IMR-90 (cell line): ENCODE measurements around the gene CASP6. TPM values are rescaled to one million over a fixed set of nuclear protein-coding genes. Genes with fewer than 3 reads are reported as not detected.

ENCODE experiments used
- ATAC-seq: fragments of 200-7000 bp; cut with Tn5 transposase; 2 replicates; pipeline ENCODE4 v1.9.1; 2020; ENCODE audit warnings: low read depth, mild to moderate bottlenecking, moderate library complexity
- BruUV-seq: library from RNA; stranded (reverse); fragments of 400-500 nt; replicated peaks from 2 replicates; lab custom pipeline; 2021; lab: Mats Ljungman, UMichigan
- CTCF ChIA-PET: fragments of 300-600 bp; formaldehyde crosslinking; extraction: SDS; loops from one replicate; lab custom pipeline; 2021; ENCODE audit warnings: antibody characterized with exemption; lab: Yijun Ruan, JAX
- POLR2A ChIA-PET: fragments of 300-600 bp; sonication (Branson Sonifier 250); formaldehyde crosslinking; loops from one replicate; lab custom pipeline; 2022; ENCODE audit warnings: antibody characterized with exemption; ENCODE audit not compliant: unreplicated experiment; lab: Charles Lee
- DNase-seq: peaks from one replicate; pipeline ENCODE4 v3.0.0; 2013
- H2AFZ ChIP-seq: replicated peaks from 2 replicates; pipeline ENCODE3; 2013; ENCODE audit warnings: low read length, mild to moderate bottlenecking; ENCODE audit not compliant: poor library complexity
- H2AK5ac ChIP-seq: 2 replicates; pipeline ENCODE4 v1.6.1; 2013; ENCODE audit warnings: low read depth, low read length, inconsistent platforms
- H2AK9ac ChIP-seq: replicated peaks from 2 replicates; pipeline ENCODE3; 2013; ENCODE audit warnings: mild to moderate bottlenecking, low read depth, low read length, moderate library complexity; ENCODE audit not compliant: poor library complexity
- H2BK120ac ChIP-seq: 2 replicates; pipeline ENCODE4 v1.6.1; 2013; ENCODE audit warnings: low read depth, low read length, inconsistent platforms
- H2BK15ac ChIP-seq: 3 replicates; pipeline ENCODE4 v1.6.1; 2013; ENCODE audit warnings: low read depth, low read length, inconsistent platforms
- H2BK20ac ChIP-seq: 2 replicates; pipeline ENCODE4 v1.6.1; 2013; ENCODE audit warnings: low read depth, mild to moderate bottlenecking, inconsistent platforms, low read length, moderate library complexity
- H2BK5ac ChIP-seq: 2 replicates; pipeline ENCODE4 v1.6.1; 2013; ENCODE audit warnings: mild to moderate bottlenecking, low read depth, low read length, inconsistent platforms; ENCODE audit not compliant: poor library complexity, severe bottlenecking
- H3K14ac ChIP-seq: replicated peaks from 2 replicates; pipeline ENCODE4 v1.6.1; 2013; ENCODE audit warnings: low read depth, low read length, inconsistent platforms
- H3K18ac ChIP-seq: 2 replicates; pipeline ENCODE4 v1.6.1; 2013; ENCODE audit warnings: low read depth, low read length, control low read depth
- H3K23ac ChIP-seq: 2 replicates; pipeline ENCODE4 v1.6.1; 2013; ENCODE audit warnings: low read depth, low read length, inconsistent platforms
- H3K27ac ChIP-seq: 2 replicates; pipeline ENCODE4 v1.5.1; 2013; ENCODE audit warnings: mild to moderate bottlenecking, control low read depth, low read length; ENCODE audit not compliant: insufficient read depth
- H3K27me3 ChIP-seq: 2 replicates; pipeline ENCODE4 v1.6.1; 2013; ENCODE audit warnings: low read length; ENCODE audit not compliant: control insufficient read depth, insufficient read depth
- H3K36me3 ChIP-seq: 2 replicates; pipeline ENCODE4 v1.6.1; 2013; ENCODE audit warnings: low read length, mixed read lengths; ENCODE audit not compliant: control insufficient read depth, insufficient read depth
- H3K4ac ChIP-seq: 2 replicates; pipeline ENCODE4 v1.6.1; 2013; ENCODE audit warnings: low read depth, low read length, inconsistent platforms
- H3K4me1 ChIP-seq: 2 replicates; pipeline ENCODE4 v1.6.1; 2013; ENCODE audit warnings: low read length, mixed read lengths; ENCODE audit not compliant: control insufficient read depth, insufficient read depth
- H3K4me2 ChIP-seq: 2 replicates; pipeline ENCODE4 v1.6.1; 2013; ENCODE audit warnings: low read depth, mild to moderate bottlenecking, control low read depth, low read length, moderate library complexity
- H3K4me3 ChIP-seq: 2 replicates; pipeline ENCODE4 v1.5.1; 2013; ENCODE audit warnings: low read depth, mild to moderate bottlenecking, control low read depth, low read length, moderate library complexity; ENCODE audit not compliant: insufficient read depth
- H3K56ac ChIP-seq: 2 replicates; pipeline ENCODE4 v1.6.1; 2013; ENCODE audit warnings: low read length, inconsistent platforms; ENCODE audit not compliant: insufficient read depth; ENCODE audit errors: extremely low read depth
- H3K79me1 ChIP-seq, 2 experiments: 2 replicates each; pipeline ENCODE4 v1.6.1; 2013; ENCODE audit warnings: low read length in 2 of 2, inconsistent platforms in 1 of 2, low read depth in 1 of 2
- H3K9ac ChIP-seq: 2 replicates; pipeline ENCODE4 v1.6.1; 2013; ENCODE audit warnings: low read depth, low read length, control low read depth
- H3K9me1 ChIP-seq: 2 replicates; pipeline ENCODE4 v1.6.1; 2013; ENCODE audit warnings: low read length, inconsistent platforms; ENCODE audit not compliant: insufficient read depth
- H3K9me3 ChIP-seq: 2 replicates; pipeline ENCODE4 v1.6.1; 2013; ENCODE audit warnings: low read length; ENCODE audit not compliant: control insufficient read depth, insufficient read depth
- H4K20me1 ChIP-seq: 2 replicates; pipeline ENCODE4 v1.6.1; 2013; ENCODE audit warnings: low read length, inconsistent platforms; ENCODE audit not compliant: insufficient read depth
- H4K5ac ChIP-seq: 2 replicates; pipeline ENCODE4 v1.6.1; 2013; ENCODE audit warnings: mild to moderate bottlenecking, low read depth, low read length, control low read depth
- H4K8ac ChIP-seq, 2 experiments: 2 replicates each; pipeline ENCODE4 v1.6.1; 2013; ENCODE audit warnings: low read depth in 2 of 2, low read length in 2 of 2, control low read depth in 1 of 2, inconsistent platforms in 1 of 2
- H4K91ac ChIP-seq: 2 replicates; pipeline ENCODE4 v1.6.1; 2013; ENCODE audit warnings: low read depth, low read length, inconsistent platforms; ENCODE audit not compliant: insufficient read depth
- ELK1 ChIP-seq: fragments of 150-350 bp; IDR thresholded peaks from 2 replicates; pipeline ENCODE4 v1.6.1; 2016; ENCODE audit warnings: low read depth, mild to moderate bottlenecking, low read length, moderate library complexity, borderline replicate concordance
- MAFK ChIP-seq: IDR thresholded peaks from 2 replicates; pipeline ENCODE4 v1.6.1; 2012; ENCODE audit warnings: low read depth, low read length, improper control_type of control experiment
- POLR2A ChIP-seq: IDR thresholded peaks from 2 replicates; pipeline ENCODE4 v1.6.1; 2012; ENCODE audit warnings: mild to moderate bottlenecking, low read depth, low read length
- USF2 ChIP-seq: fragments of 150-350 bp; IDR thresholded peaks from 2 replicates; pipeline ENCODE4 v1.6.1; 2017; ENCODE audit warnings: mild to moderate bottlenecking, antibody characterized with exemption, low read length, low read depth
- dilution Hi-C: fragments of 300-500 bp; cut with HindIII; formaldehyde crosslinking; loops from one replicate; pipeline ENCODE4 v1.14.3; 2018; ENCODE audit warnings: low sequenced_read_pairs; ENCODE audit not compliant: unreplicated experiment
- in situ Hi-C: fragments of 300-500 bp; cut with MboI; formaldehyde crosslinking; loops from 3 replicates; pipeline ENCODE4 v1.14.3; 2019; ENCODE audit warnings: low sequenced_read_pairs, inconsistent platforms, mixed read lengths
- intact Hi-C: fragments of 100-400 bp; cut with micrococcal nuclease; formaldehyde crosslinking; loops from 2 replicates; pipeline ENCODE4 v1.10.0; 2022
- polyA plus RNA-seq, 3 experiments: library from polyadenylated mRNA; depleted of rRNA; stranded (reverse); fragments of >200 nt; gene quantifications; 2 replicates each; pipeline ENCODE4 v1.2.3, GENCODE V29; 2012; ENCODE audit warnings: low replicate concordance in 1 of 3
- total RNA-seq: library from RNA; depleted of rRNA; stranded (reverse); fragments of >200 nt; gene quantifications from 2 replicates; pipeline ENCODE4 v1.2.3, GENCODE V29; 2012
- TF ChIP-seq, protein P1 (sequence below): conservative IDR thresholded peaks from 2 replicates; pipeline ENCODE4 v1.5.1; 2012; ENCODE audit warnings: mild to moderate bottlenecking, low read depth, low read length, improper control_type of control experiment

CASP6 gene
- total and polyA plus RNA-seq, 2 of the 4 experiments (the other 2 are of a cell fraction): 25.0 to 44.1 TPM

DNA sequence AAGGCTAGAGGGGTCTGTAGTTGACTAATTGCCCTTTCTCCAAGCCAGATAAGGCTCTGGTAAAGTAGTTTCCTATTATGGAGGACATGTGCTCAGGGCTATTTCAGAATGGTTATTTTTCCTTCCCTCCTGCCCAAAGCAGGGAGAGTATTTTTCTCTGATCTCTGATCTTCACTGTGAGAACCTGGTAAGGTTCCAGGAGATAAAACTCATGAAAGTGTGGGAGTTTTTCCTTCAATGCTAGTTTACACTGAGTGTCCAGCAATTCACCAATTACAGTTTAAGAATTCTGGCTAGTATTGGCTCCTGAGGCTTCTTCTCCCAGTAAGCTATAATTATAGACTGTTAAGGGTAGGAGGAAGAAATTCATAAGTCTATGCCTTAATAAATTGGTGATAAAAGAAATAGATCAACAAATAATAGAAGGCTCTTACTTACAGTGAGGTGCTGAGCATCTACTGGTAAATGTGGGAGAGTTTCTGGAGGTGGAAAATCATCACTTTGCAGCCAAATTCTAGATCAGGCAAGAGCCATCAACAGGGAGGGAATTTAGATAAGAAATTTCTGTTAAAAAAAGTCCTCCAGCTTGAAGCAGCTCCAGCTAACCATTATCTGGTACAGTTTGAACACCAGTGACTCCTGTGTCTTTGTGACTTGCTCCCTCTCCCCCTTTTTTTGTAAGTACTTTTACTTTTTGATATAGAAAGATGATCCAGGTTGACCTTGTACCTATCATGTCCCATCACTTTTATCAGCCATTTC, 30.9 kb downstream of the CASP6 start:
- no peak overlapping the region for H2AFZ ChIP-seq
- H2AK9ac ChIP-seq: no peak overlapping the region
- H4K5ac ChIP-seq: no peak overlapping the region
- no peak overlapping the region for H3K4me3 ChIP-seq
- no peaks in the 10 kb centered on the region for H3K36me3 ChIP-seq
- H2BK120ac ChIP-seq: no peak overlapping the region
- no peak overlapping the region for H2BK5ac ChIP-seq
- no peak overlapping the region for H2BK20ac ChIP-seq
- intact Hi-C loops: no loop called here
- in situ Hi-C loops: no loop called here
- no peak overlapping the region for H3K27ac ChIP-seq
- no peak overlapping the region for H3K9ac ChIP-seq
- no peaks in the 10 kb centered on the region for H3K4me1 ChIP-seq
- H2BK15ac ChIP-seq: no peak overlapping the region
- no peak overlapping the region for H3K4me2 ChIP-seq
- no peaks in the 10 kb centered on the region for H3K9me3 ChIP-seq
- POLR2A ChIA-PET: no interaction called here
- H3K79me1 ChIP-seq: no peaks in the 10 kb centered on the region
- H3K9me1 ChIP-seq: no peaks in the 10 kb centered on the region
- ATAC-seq (no peak), DNase-seq (no peak)
- no peak overlapping the region for H3K18ac ChIP-seq
- H3K56ac ChIP-seq: no peak overlapping the region
- CTCF ChIA-PET: no interaction called here
- dilution Hi-C loops: no loop called here
- H3K4ac ChIP-seq: no peak overlapping the region
- TF ChIP-seq MAFK (no peak), ELK1 (no peak), POLR2A (no peak), USF2 (no peak)
- TF ChIP-seq, protein P1, sequence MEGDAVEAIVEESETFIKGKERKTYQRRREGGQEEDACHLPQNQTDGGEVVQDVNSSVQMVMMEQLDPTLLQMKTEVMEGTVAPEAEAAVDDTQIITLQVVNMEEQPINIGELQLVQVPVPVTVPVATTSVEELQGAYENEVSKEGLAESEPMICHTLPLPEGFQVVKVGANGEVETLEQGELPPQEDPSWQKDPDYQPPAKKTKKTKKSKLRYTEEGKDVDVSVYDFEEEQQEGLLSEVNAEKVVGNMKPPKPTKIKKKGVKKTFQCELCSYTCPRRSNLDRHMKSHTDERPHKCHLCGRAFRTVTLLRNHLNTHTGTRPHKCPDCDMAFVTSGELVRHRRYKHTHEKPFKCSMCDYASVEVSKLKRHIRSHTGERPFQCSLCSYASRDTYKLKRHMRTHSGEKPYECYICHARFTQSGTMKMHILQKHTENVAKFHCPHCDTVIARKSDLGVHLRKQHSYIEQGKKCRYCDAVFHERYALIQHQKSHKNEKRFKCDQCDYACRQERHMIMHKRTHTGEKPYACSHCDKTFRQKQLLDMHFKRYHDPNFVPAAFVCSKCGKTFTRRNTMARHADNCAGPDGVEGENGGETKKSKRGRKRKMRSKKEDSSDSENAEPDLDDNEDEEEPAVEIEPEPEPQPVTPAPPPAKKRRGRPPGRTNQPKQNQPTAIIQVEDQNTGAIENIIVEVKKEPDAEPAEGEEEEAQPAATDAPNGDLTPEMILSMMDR: no peak
- H4K8ac ChIP-seq: no peak overlapping the region
- H4K91ac ChIP-seq: no peak overlapping the region
- H3K14ac ChIP-seq: no peak overlapping the region
- H4K20me1 ChIP-seq: no peaks in the 10 kb centered on the region
- no peaks in the 10 kb centered on the region for H3K27me3 ChIP-seq
- no TSS peak for BruUV-seq
- no peak overlapping the region for H3K23ac ChIP-seq
- no peak overlapping the region for H2AK5ac ChIP-seq
